UCSD-AML1 (cell line): Measurements from ENCODE around the gene CELF1.

Experiments used
- DNase-seq: peaks from one replicate; lab custom pipeline; 2025; ENCODE audit not compliant: unreplicated experiment; lab: John Stamatoyannopoulos, UW

Gene CELF1

DNA sequence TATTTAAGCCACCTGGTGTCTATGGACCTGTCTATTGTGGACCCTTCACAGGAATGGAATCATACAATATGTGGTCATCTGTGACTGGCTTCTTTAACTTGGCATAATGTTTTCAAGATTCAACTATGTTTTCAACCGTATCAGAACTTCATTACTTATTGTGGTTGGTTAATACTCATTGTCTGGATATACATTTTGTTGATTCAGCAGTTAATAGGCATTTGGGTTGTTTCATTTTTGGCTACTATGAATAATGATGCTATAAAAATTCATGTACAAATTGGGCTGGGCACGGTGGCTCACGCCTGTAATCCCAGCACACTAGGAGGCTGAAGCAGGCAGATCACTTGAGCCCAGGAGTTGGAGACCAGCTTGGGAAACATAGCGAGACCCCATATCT, 101.5 kb downstream of the CELF1 start:
- DNase-seq: no peak

DNA sequence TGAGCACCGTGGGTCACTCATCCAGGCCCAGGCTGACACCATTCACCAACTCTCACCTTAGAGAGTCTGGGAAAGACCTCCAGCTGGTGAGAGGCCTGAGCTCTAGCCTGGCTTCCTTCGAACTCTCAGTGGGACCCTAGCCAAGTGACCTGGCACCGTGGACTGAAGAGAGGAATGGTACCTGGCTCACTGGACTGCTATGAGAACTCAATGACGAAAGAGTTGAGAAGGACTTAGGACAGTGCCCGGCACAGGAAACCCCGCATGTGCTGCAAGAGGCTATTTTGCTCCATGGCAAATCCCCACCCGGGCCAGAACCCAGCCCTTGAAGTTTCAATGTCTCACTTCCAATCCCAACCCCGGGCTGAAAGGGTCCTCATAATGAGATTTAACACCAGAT, 103.4 kb downstream of the CELF1 start:
- DNase-seq: no peak

DNA sequence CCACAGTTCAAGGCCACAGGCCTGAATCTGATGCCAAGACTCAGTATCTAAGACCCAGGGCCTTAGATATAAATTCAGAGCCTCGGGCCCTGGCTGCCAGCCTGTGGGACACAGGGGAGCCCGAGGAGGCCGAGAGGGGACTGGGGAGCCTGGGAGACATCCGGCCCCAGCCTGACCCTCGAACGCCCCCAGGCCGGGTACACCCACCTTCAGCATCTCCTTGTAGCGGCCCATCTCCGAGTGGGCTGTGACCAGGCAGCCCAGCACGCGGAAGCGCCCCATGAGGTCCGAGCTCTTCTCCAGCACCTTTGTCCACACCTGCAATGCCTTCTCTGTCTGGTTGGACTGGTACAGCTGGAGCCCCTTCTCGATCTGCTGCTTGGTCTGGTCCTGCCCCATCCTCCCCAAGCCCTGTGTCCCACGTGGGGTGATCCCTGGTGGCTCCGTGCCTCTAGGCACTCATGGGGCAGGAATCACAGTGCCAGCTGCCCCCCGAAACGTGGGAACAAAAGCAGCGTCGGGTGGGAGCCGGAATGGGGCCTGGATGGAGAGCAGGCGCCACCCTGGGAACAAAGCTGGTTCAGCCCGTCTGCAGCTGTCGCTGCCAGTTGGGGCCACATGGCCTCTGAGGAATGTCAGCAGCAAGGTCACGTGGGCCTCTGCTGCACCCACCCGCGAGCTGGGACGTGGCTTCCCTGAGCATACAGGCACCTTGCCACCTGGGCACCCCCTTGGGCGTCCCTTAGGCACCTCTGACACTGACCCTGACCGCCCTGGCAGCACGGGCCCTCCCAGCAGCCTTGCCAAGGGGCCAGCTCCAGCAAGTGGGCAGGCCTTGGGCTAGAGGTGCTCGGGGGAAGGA, 104.1 kb downstream of the CELF1 start, which contains the start of gene RAPSN:
TSS of gene RAPSN (minus strand) at position 571 of the 862 bp plus-strand sequence. CDS start at position 399, 172 bp downstream.
- no peak for DNase-seq

DNA sequence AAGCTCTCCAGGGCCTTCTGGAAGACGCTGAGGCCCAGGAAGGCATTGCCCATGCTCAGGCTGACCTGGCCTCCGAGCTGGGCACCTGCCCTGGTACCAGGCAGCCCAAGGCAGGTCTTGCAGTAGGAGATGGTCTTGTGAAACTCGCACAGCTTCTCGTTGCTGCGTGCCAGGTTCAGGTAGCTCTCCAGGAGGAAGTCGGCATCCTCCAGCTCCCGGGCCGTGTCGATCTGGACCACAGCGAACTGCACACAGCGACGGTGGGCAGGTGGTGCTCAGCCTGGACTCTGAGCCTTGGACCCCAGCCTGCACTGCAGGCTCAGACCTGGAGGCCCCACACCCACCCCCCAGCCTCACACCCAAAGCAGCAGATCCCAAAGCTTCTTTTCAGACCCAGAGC, 105.0 kb downstream of the CELF1 start:
- DNase-seq: no peak

DNA sequence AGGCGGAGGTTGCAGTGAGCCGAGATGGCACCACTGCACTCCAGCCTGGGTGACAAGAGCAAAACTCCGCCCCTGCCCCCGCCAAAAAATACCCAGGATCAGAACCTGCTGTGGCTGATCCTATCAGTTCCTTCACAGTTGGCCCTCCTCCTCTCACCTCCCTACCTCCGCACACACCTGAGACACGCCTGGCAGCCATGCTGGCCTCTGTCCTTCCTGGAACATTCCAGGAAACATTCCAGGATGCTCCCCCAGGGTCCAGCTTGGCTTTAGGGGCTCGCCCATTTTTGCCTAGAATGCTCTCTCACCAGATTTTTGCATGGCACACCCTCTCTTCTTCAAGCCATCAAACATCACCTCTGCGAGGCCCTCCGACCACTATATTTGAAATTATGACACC, 106.1 kb downstream of the CELF1 start:
- no peak for DNase-seq

DNA sequence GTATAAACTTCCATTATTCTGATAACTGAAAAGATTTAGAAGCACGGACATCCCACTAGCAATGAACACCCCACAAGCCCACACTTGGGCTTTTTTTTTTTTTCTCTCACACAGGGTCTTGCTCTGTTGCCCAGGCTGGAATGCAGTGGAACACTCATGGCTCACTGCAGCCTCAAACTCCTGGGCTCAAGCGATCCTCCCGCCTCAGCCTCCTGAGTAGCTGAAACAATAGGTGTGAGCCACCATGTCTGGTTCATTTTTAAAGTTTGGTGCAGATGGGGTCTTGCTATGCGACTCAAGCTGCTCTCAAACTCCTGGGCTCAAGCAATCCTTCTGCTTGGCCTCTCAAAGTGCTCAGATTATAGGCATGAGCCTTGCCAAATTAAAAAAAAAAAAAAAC, 107.1 kb downstream of the CELF1 start:
- DNase-seq: no peak

DNA sequence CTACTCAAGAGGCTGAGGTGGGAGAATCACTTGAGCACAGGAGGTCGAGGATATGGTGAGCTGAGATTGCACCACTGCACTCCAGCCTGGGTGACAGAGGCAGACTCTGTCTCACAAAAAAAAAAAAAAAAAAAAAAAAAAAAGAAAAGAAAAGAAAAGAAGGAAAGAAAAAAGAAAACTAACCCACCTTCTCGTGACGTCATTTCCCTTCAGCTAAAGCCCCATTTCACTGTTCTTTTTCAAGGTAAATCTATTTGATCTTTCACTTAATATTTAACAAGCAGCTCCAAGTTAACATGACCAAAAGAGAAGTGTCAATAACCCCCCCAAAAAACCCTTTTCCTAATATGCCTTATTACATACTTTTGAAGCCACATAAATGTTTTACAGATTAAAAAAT, 109.1 kb downstream of the CELF1 start:
- DNase-seq: no peak

DNA sequence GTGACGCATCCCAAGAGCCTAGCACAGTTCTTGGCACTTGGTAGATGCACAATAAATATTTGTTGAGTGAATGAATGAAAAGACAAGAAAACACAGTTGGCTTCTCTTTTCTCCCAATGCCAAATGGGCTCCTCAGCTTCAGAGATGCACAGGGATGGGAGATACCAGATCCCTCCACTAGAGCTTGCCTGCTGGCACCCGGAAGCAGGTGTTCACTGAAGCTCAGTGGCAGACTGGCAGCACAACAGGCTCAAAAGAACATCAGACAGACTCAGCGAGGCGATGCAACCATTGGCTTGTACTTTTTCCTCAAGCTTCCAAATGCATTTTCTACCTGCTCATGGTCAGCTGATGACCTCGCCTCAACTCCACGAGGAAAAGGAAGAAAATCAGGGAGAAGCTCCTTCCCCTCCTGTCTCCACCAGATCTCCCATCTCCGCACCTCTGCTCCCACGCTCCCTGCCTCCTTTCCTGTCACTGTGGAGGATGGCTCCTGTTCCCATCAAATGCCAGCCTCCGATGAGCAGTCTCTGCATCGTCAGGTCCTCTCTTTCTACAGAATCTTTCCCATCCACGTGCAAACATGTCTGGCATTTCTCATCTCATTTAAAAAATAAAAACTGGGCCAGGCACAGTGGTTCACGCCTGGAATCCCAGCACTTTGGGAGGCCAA, 109.8 kb downstream of the CELF1 start:
- DNase-seq: no peak

DNA sequence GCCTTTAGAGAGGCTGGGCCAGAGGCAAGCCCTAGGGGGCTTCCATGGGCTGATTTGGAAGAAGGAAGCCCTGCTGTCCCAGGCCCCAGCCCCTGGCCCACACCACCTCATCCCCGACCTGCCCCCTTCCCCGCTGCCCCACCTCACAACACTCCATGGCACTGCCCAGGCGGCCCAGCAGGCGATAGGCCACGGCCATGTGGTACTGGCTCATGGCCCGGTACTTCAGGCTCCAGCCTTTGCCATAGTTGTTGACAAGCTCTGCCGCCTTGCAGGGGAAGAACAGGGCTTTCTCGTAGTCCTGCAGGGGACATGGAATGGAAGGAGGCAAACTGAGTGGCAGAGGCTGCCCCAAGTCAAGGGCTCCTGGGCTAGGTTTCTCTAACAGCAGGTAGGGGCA, 110.4 kb downstream of the CELF1 start:
- no peak for DNase-seq

DNA sequence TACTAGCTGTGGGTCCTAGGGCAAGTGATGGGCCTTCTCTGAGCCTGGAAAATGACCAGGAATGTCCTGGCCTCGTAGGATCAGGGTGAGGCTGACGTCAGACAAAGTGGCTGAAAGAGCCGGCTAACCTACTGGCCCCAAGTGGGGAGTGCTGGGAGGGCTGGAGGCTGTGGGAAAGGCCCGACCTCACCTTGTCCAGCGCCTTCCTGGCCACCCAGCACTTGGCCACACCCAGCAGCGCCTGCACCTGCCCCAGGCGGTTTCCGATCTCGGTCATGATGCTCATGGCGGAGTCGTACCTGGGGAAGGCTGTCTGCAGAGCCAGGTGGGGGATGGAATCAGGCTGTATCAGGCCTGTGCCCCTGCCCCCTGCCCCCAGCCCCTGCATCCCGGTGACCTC, 111.5 kb downstream of the CELF1 start:
- no peak for DNase-seq

DNA sequence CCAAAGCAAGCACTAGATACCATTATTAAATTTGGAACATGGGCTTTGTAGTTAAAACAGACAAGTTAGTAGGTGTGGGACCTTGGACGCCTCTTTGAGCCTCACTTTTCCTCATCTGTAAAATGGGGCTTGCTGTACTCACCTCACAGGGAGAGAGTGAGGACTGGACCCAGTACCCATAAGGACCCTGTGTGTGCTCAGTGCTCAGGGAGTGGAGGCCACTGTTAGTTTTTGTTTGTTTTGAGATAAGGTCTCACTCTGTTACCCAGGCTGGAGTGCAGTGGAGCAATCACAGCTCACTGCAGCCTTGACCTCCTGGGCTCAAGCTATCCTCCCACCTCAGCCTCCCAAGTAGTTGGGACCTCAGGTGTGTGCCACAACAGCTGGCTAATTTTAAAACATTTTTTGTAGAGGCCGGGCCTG, 112.9 kb downstream of the CELF1 start:
- DNase-seq: no peak

DNA sequence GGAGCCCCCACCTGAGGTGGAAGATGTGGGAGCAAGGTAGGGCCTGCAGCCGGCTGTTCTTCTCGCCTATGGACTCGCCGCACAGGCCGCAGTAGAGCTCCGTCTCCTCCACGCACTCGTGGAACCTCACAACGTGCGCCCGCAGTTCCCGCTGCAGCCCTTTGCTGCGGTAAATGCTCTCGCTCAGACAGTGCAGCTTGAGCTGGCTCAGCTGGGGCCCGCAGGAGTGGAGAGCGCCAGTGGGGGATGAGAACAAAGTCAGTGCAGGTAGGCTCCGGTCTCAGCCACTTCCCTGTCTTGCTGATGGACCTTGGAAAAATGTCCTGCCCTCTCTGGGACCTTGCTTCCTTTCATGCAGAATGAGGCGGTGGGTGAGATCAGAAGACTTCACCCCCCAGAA, 114.2 kb downstream of the CELF1 start:
- no peak for DNase-seq

DNA sequence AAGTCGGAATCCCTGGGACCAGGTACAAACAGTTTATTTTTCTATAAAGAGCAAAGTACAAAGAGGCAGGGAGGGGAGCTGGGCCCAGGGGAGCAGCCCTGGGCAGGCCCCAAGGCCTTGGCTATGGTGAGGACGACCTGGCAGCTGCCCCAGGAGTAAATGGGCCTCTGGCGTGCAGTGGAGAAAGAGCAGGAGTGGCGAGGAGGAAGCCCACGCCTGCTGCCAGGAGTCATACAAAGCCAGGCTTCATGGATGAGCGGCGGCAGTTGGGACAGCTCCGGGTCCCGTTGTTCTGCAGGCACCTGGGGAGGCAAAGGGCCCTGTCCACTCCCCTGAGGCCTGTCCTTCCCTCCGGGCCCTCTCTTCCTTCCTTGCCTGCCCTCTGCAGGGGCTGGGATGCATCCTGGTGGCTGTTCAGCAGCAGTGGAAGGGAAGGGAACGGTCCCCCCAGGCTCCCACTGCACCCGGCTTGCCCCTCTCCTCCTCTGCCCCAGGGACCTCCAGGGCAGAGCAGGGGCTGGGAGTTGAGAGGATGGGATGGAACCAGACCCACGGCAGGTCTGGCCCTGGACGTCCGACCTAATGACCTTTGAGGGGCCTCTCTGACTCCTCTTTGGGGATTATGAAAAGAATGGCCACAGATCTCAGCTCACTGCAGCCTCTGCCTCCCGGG, 115.0 kb downstream of the CELF1 start:
- no peak for DNase-seq

DNA sequence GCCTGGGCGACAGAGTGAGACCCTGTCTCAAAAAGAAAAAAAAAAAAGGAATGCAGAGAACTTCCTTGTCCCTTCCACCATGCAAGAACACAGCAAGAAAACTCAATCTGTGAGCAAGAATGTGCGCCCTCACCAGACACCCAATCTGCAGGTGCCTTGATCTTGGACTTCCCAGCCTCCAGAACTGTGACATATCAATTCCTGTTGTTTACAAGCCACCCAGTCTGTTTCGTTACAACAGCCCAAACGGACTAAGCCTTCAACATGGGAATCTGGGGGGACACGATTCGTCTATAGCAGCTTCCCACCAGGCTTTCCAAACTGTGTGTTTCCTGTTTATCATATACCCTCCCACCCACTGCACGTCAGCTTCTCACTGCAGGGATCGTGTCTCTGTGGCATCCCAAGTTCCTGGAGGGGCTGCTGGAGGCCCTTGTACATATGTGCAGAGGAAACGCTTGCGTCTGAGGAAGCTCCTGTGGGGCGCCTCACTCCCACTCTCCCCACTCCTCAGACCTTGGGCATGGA, 115.7 kb downstream of the CELF1 start:
- no peak for DNase-seq

DNA sequence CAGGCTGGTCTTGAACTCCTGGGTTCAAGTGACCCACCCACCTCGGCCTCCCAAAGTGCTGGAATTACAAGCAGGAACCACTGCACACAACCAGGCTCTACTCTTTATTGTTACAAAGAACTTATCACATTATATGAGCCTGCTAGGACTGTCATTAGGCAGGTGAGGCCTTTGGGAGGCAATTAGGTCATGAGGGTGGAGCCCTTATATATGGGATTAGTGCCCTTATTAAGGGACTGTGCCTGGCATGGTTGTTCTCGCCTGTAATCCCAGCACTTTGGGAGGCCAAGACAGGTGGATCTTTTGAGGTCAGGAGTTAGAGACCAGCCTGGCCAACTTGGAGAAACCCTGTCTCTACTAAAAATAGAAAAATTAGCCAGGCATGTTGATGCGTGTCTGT, 116.2 kb downstream of the CELF1 start:
- DNase-seq: no peak

DNA sequence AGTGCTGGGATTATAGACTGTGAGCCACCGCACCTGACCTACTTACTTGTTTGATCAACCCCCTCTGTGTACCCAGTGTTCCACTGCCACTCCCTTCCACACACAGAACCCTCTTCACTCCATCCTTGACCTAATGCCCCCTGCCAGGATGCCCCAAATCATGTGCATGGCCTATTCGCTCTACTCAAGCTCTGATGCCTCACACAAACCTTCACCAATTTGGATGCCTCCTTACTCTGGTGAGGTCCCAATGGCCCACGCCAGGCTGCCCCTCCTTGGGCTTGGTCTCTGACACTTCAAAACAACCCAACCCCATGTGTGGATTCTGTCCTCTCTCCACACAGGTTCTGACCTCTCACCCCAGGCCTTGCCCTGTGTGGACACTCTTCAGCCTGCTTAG, 117.2 kb downstream of the CELF1 start:
- no peak for DNase-seq

DNA sequence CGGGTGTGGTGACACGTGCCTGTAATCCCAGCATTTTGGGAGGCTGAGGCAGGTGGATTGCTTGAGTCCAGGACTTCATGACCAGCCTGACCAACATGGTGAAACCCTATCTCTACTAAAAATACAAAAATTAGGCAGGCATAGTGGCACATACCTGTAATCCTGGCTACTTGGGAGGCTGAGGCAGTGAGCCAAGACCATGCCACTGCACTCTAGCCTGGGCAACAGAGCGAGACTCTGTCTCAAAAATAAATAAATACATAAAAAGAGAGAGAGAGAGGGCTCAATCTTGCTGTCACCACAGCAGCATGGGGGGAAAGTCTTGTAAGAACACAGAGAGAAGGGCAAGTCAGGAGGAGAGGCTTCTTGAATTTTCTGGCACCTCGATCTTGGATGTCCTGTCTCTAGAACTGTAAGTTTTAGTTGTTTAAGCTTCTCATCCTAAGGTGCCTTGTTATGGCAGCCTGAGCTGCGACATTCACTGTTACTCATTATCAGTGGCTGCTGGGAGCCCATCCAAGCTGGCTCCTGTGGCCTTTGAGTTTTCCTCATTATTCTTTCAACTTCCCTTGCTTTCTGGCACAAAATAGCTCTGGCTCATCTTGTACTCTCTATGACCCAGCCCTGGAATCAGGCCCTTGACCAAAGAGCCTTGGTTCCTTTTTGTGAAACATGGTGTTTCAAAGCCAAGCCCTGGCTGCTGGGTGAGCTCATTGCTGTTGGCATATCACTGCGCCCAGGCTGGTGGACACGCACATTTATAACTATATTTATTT, 118.7 kb downstream of the CELF1 start:
- DNase-seq: no peak

DNA sequence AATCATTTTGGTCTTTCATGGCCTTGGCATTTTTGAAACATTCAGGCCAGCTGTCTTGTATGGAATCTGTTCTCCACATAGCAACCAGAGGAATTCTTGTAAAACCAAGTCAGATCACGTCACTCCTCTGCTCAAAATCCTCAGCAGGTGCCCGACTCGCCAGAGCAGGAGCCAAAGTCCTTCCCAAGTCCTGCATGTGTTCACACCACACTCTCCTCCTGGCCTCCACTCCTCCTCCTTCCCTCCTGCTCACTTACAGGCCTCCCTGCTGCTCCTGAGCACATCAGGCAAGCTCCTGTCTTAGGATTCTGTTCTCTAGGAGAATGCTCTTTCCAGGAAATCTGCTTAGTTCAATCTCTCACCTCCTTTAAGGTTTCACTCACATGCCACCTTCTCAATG, 119.8 kb downstream of the CELF1 start:
- DNase-seq: no peak

DNA sequence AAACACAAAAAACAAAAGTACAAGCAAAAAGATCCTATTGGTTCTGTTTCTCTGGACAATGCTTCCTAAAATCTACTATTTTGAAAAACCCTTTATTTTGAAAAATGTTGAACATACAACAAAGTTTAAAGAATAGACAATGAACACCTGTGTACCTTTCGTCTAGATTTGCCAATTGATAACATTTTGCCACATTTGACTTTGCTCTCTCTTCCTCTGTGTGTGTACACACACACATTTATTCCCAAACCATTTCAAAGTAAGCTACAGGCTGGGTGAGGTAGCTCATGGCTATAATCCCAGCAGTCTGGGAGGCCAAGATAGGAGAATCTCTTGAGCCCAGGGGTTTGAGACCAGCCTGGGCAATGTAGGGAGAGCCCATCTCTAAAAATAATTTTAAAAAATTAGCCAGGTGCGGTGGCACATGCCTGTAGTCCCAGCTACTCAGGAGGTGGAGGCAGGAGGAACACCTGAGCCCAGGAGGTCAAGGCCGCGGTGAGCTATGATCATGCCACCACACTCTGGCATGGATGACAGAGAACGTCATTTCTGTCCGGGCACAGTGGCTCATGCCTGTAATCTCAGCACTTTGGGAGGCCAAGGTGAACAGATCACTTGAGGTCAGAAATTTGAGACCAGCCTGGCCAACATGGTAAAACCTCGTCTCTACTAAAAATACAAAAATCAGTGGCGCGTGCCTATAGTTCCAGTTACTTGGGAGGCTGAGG, 121.4 kb downstream of the CELF1 start:
- no peak for DNase-seq

DNA sequence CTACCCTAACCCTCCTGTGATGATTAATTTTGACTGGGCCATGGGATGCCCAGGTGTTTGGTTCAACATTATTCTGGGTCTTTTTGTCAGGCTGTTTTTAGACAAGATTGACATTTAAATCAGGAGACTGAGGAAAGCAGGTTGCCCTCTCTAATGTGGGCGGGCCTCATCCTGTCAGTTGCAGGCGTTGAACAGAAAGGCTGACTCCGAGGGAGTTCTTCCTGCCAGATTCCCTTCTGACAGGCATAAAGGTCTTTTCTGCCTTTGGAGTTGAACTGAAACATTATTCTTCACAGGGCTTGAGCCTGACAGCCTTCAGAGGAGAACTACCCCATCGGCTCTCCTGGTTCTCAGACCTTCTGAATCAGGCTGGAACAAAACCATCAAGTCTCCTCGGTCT, 122.4 kb downstream of the CELF1 start:
- DNase-seq: no peak
